SJCRH30 (cell line): ENCODE measurements around the gene LENEP. TPM values are rescaled to one million over a fixed set of nuclear protein-coding genes. Genes with fewer than 3 reads are reported as not detected.

Experiments used
- DNase-seq, 2 experiments: peaks; one replicate each; pipeline ENCODE4 v3.0.0-alpha.2; 2015 to 2020
- H3K27ac ChIP-seq: fragments of 250-450 bp; sonication (Bioruptor Pico); 2 replicates; pipeline ENCODE4 v1.5.1; 2020; ENCODE audit warnings: mild to moderate bottlenecking, moderate library complexity
- H3K27me3 ChIP-seq: fragments of 250-450 bp; sonication (Bioruptor Pico); 2 replicates; pipeline ENCODE4 v1.5.1; 2020; ENCODE audit warnings: mild to moderate bottlenecking, moderate library complexity
- H3K36me3 ChIP-seq: fragments of 250-450 bp; sonication (Bioruptor Pico); 2 replicates; pipeline ENCODE4 v1.5.1; 2020; ENCODE audit warnings: mild to moderate bottlenecking, moderate library complexity
- H3K4me1 ChIP-seq: fragments of 250-450 bp; sonication (Bioruptor Pico); 2 replicates; pipeline ENCODE4 v1.5.1; 2020; ENCODE audit warnings: mild to moderate bottlenecking, moderate library complexity
- H3K4me3 ChIP-seq: fragments of 250-450 bp; sonication (Bioruptor Pico); 2 replicates; pipeline ENCODE4 v1.5.1; 2020; ENCODE audit warnings: mild to moderate bottlenecking, moderate library complexity
- H3K9me3 ChIP-seq: fragments of 250-450 bp; sonication (Bioruptor Pico); replicated peaks from 2 replicates; pipeline ENCODE4 v1.5.1; 2020; ENCODE audit warnings: mild to moderate bottlenecking, moderate library complexity
- total RNA-seq: library from RNA; depleted of rRNA; stranded (reverse); fragments of >200 nt; shearing (Covaris generic); gene quantifications from 2 replicates; pipeline ENCODE4 v1.2.3, GENCODE V29; 2014

The LENEP gene
- total RNA-seq, 1 experiment from 2014 or later, result not detected

- H3K27ac ChIP-seq, result no peak overlapping the region
- H3K4me1 ChIP-seq, result no peaks in the 10 kb centered on the region
- no peak for DNase-seq
- no peaks in the 10 kb centered on the region for H3K27me3 ChIP-seq
- H3K9me3 ChIP-seq, result no peaks in the 10 kb centered on the region
- H3K36me3 ChIP-seq, result no peaks in the 10 kb centered on the region
- no peak overlapping the region for H3K4me3 ChIP-seq
These were observed 12.0 kb downstream of the LENEP start for GRCh38 chr1:155005076-155006011.

GRCh38 chr1:155006601-155007101 lies 13.3 kb downstream of the LENEP start:
- Histone ChIP-seq H3K27ac (no peak overlapping the region), H3K27me3 (no peaks in the 10 kb centered on the region), H3K36me3 (no peaks in the 10 kb centered on the region), H3K4me3 (no peak overlapping the region), H3K4me1 (no peaks in the 10 kb centered on the region), H3K9me3 (no peaks in the 10 kb centered on the region)
- DNase-seq, result peak; percentile 24 to 46

- H3K4me1 ChIP-seq, result no peaks in the 10 kb centered on the region
- H3K4me3 ChIP-seq, result no peak overlapping the region
- H3K36me3 ChIP-seq, result no peaks in the 10 kb centered on the region
- no peak overlapping the region for H3K27ac ChIP-seq
- H3K9me3 ChIP-seq, result no peaks in the 10 kb centered on the region
- no peak for DNase-seq
- H3K27me3 ChIP-seq, result no peaks in the 10 kb centered on the region
These were observed 14.0 kb downstream of the LENEP start for GRCh38 chr1:155007251-155007828.

GRCh38 chr1:155008015-155008941 lies 14.9 kb downstream of the LENEP start:
- H3K4me3 ChIP-seq, result no peak overlapping the region
- no peak for DNase-seq
- H3K36me3 ChIP-seq, result no peaks in the 10 kb centered on the region
- no peak overlapping the region for H3K27ac ChIP-seq
- H3K9me3 ChIP-seq, result no peaks in the 10 kb centered on the region
- H3K27me3 ChIP-seq, result no peaks in the 10 kb centered on the region
- H3K4me1 ChIP-seq, result no peaks in the 10 kb centered on the region

GRCh38 chr1:155009221-155009711 lies 15.9 kb downstream of the LENEP start:
- no peak for DNase-seq
- no peak overlapping the region for H3K27ac ChIP-seq
- H3K36me3 ChIP-seq, result no peaks in the 10 kb centered on the region
- H3K9me3 ChIP-seq, result no peaks in the 10 kb centered on the region
- H3K27me3 ChIP-seq, result no peaks in the 10 kb centered on the region
- no peaks in the 10 kb centered on the region for H3K4me1 ChIP-seq
- H3K4me3 ChIP-seq, result no peak overlapping the region

GRCh38 chr1:155009742-155010141 lies 16.4 kb downstream of the LENEP start:
- DNase-seq, result no peak
- H3K27ac ChIP-seq, result no peak overlapping the region
- no peaks in the 10 kb centered on the region for H3K4me1 ChIP-seq
- H3K27me3 ChIP-seq, result no peaks in the 10 kb centered on the region
- no peaks in the 10 kb centered on the region for H3K9me3 ChIP-seq
- H3K4me3 ChIP-seq, result no peak overlapping the region
- H3K36me3 ChIP-seq, result no peaks in the 10 kb centered on the region

GRCh38 chr1:155010211-155010918 lies 17.0 kb downstream of the LENEP start:
- Histone ChIP-seq H3K27me3 (no peaks in the 10 kb centered on the region), H3K4me1 (no peaks in the 10 kb centered on the region), H3K27ac (no peak overlapping the region), H3K9me3 (no peaks in the 10 kb centered on the region), H3K4me3 (no peak overlapping the region), H3K36me3 (no peaks in the 10 kb centered on the region)
- no peak for DNase-seq

GRCh38 chr1:155011004-155011416 lies 17.6 kb downstream of the LENEP start:
- no peak for DNase-seq
- Histone ChIP-seq H3K4me1 (no peaks in the 10 kb centered on the region), H3K36me3 (no peaks in the 10 kb centered on the region), H3K4me3 (no peak overlapping the region), H3K27ac (no peak overlapping the region), H3K27me3 (no peaks in the 10 kb centered on the region), H3K9me3 (no peaks in the 10 kb centered on the region)

- Histone ChIP-seq H3K36me3 (no peaks in the 10 kb centered on the region), H3K4me3 (no peak overlapping the region), H3K4me1 (peaks cover 1% of the 10 kb centered on the region; the same call in 1 of the 2 replicates), H3K27ac (no peak overlapping the region), H3K27me3 (no peaks in the 10 kb centered on the region), H3K9me3 (no peaks in the 10 kb centered on the region)
- DNase-seq, result no peak
These were observed 18.1 kb downstream of the LENEP start for GRCh38 chr1:155011437-155012025.

GRCh38 chr1:155012026-155012546 lies 18.7 kb downstream of the LENEP start:
- DNase-seq, result peak; percentile 50 to 53
- Histone ChIP-seq H3K4me1 (peaks cover 6% of the 10 kb centered on the region), H3K36me3 (no peaks in the 10 kb centered on the region), H3K27me3 (no peaks in the 10 kb centered on the region), H3K4me3 (no peak overlapping the region), H3K9me3 (no peaks in the 10 kb centered on the region), H3K27ac (no peak overlapping the region)

GRCh38 chr1:155012776-155013602 lies 19.6 kb downstream of the LENEP start:
- Histone ChIP-seq H3K36me3 (no peaks in the 10 kb centered on the region), H3K9me3 (no peaks in the 10 kb centered on the region), H3K4me1 (peaks cover 6% of the 10 kb centered on the region), H3K27ac (no peak overlapping the region), H3K4me3 (no peak overlapping the region), H3K27me3 (no peaks in the 10 kb centered on the region)
- DNase-seq, result no peak

GRCh38 chr1:155013632-155014031 lies 20.2 kb downstream of the LENEP start:
- no peaks in the 10 kb centered on the region for H3K36me3 ChIP-seq
- H3K4me1 ChIP-seq, result peaks cover 6% of the 10 kb centered on the region
- H3K9me3 ChIP-seq, result no peaks in the 10 kb centered on the region
- H3K27ac ChIP-seq, result no peak overlapping the region
- H3K4me3 ChIP-seq, result no peak overlapping the region
- H3K27me3 ChIP-seq, result no peaks in the 10 kb centered on the region
- no peak for DNase-seq
